Endothelial cell (in vitro differentiated cells): ENCODE data around the gene MEIG1. TPM values are rescaled to one million over a fixed set of nuclear protein-coding genes. Genes with fewer than 3 reads are reported as not detected.

Experiments
- DNase-seq: peaks from one replicate; pipeline ENCODE4 v3.0.0; 2021; ENCODE audit warnings: low spot score
- H3K27ac Mint-ChIP-seq: one replicate; pipeline ENCODE4 v1.8.0; 2021; ENCODE audit warnings: mixed read lengths, inconsistent platforms; ENCODE audit not compliant: unreplicated experiment
- H3K27me3 Mint-ChIP-seq: one replicate; pipeline ENCODE4 v1.8.0; 2021; ENCODE audit warnings: mild to moderate bottlenecking, moderate library complexity, mixed read lengths, inconsistent platforms; ENCODE audit not compliant: unreplicated experiment
- H3K36me3 Mint-ChIP-seq: one replicate; pipeline ENCODE4 v1.8.0; 2021; ENCODE audit warnings: mild to moderate bottlenecking, low read depth, mixed read lengths, inconsistent platforms; ENCODE audit not compliant: unreplicated experiment
- H3K4me1 Mint-ChIP-seq: one replicate; pipeline ENCODE4 v1.8.0; 2021; ENCODE audit warnings: mild to moderate bottlenecking, mixed read lengths, inconsistent platforms; ENCODE audit not compliant: unreplicated experiment
- H3K4me3 Mint-ChIP-seq: one replicate; pipeline ENCODE4 v1.8.0; 2021; ENCODE audit warnings: mild to moderate bottlenecking, mixed read lengths, inconsistent platforms; ENCODE audit not compliant: unreplicated experiment
- H3K9me3 Mint-ChIP-seq: one replicate; pipeline ENCODE4 v1.8.0; 2021; ENCODE audit warnings: mixed read lengths, inconsistent platforms; ENCODE audit not compliant: unreplicated experiment
- total RNA-seq: library from RNA; stranded (reverse); fragmentation: NEBNext Ultra II Directional; extraction: Animal tissue kit (Norgen Biotek cat#: 25700); gene quantifications from one replicate; pipeline ENCODE4 v1.2.1, GENCODE V29; 2021; ENCODE audit not compliant: unreplicated experiment
- TF ChIP-seq, protein P1 (sequence below): fragments of 200-600 bp; sonication (generic); IDR thresholded peaks from one replicate; pipeline ENCODE4 v1.5.0; 2021; ENCODE audit warnings: antibody characterized with exemption; ENCODE audit not compliant: unreplicated experiment

The MEIG1 gene
- total RNA-seq, 1 donor from 2014 or later = 0.80 TPM

DNA sequence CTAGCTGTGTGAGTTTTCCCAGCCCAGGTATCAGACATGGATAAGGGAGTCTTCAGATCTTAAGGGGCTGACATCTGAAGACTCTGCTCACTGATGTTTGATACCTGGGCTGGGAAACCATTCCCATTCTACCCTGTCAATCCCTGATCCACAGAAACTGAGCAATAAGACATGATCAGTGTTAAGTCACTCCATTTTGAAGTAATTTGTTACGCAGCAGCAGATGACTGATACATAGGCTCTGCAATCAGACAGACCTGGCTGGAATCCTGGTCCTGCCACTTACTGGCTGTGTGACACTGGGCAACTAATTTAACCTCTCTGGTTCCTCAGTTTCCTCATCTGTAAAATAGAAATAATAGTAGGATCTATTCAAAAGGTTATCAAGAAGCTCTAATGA lies 11.9 kb upstream of the MEIG1 start:
- peaks cover 10% of the 10 kb centered on the region for H3K4me1 Mint-ChIP-seq
- TF ChIP-seq, protein P1, sequence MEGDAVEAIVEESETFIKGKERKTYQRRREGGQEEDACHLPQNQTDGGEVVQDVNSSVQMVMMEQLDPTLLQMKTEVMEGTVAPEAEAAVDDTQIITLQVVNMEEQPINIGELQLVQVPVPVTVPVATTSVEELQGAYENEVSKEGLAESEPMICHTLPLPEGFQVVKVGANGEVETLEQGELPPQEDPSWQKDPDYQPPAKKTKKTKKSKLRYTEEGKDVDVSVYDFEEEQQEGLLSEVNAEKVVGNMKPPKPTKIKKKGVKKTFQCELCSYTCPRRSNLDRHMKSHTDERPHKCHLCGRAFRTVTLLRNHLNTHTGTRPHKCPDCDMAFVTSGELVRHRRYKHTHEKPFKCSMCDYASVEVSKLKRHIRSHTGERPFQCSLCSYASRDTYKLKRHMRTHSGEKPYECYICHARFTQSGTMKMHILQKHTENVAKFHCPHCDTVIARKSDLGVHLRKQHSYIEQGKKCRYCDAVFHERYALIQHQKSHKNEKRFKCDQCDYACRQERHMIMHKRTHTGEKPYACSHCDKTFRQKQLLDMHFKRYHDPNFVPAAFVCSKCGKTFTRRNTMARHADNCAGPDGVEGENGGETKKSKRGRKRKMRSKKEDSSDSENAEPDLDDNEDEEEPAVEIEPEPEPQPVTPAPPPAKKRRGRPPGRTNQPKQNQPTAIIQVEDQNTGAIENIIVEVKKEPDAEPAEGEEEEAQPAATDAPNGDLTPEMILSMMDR = no peak
- no peaks in the 10 kb centered on the region for H3K9me3 Mint-ChIP-seq
- peaks cover 6% of the 10 kb centered on the region for H3K36me3 Mint-ChIP-seq
- H3K27ac Mint-ChIP-seq = no peak overlapping the region
- DNase-seq = no peak
- H3K4me3 Mint-ChIP-seq = no peak overlapping the region
- H3K27me3 Mint-ChIP-seq = peaks cover 1% of the 10 kb centered on the region

DNA sequence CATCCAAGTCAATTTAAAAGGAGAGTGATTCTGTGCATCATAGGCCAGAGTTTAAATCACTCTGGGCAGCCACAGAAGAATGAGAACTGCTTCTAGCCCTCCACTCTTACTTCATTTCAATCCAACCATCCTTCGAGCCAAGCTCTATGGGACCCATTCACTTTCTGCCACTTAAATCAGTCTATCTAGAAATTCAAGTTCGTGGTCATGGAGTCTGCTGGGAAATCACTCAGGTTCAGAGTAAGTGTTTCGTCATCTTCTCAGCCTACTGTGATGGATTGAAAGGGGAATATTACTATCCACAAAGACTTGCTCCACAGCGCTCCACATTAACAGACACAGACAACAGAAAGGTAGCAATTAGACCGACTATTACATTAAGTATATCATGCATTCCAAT lies 9.9 kb upstream of the MEIG1 start:
- TF ChIP-seq, protein P1 = no peak
- no peak for DNase-seq
- Mint-ChIP-seq H3K9me3 (no peaks in the 10 kb centered on the region), H3K36me3 (peaks cover 6% of the 10 kb centered on the region), H3K4me1 (peaks cover 11% of the 10 kb centered on the region), H3K27me3 (peaks cover 1% of the 10 kb centered on the region), H3K27ac (no peak overlapping the region), H3K4me3 (no peak overlapping the region)

DNA sequence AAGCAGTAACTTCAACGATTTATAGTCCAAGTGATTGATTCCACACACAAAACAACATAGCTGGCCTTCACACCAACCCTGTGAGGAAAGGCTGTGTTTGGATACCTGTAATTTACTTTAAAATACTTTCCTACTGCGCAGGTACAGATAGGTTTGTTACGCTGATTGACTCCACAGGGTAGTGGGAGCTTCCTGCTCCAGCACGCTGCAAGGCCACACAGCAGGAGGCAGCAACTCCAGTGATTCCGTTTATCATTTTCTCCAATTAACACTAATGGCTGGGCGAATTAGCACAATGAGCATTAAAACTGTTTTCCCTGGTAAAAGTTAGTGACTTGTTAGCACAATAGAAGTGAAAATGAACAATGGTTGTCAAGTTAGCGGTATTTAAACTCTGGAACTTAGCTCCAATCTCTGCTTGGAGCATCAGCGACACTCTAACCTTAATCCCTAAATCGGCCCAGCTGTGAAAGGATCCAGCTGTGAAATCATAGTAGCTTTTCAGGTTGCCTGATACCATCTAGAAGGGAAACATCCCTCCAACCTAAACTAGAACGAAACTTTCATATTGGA lies 6.3 kb upstream of the MEIG1 start:
- peak; percentile 8 for DNase-seq
- H3K9me3 Mint-ChIP-seq = no peaks in the 10 kb centered on the region
- TF ChIP-seq, protein P1 = no peak
- H3K36me3 Mint-ChIP-seq = no peaks in the 10 kb centered on the region
- peaks cover 4% of the 10 kb centered on the region for H3K27me3 Mint-ChIP-seq
- peak overlapping the region; percentile 84 for H3K4me3 Mint-ChIP-seq
- no peak overlapping the region for H3K27ac Mint-ChIP-seq
- H3K4me1 Mint-ChIP-seq = peaks cover 21% of the 10 kb centered on the region

DNA sequence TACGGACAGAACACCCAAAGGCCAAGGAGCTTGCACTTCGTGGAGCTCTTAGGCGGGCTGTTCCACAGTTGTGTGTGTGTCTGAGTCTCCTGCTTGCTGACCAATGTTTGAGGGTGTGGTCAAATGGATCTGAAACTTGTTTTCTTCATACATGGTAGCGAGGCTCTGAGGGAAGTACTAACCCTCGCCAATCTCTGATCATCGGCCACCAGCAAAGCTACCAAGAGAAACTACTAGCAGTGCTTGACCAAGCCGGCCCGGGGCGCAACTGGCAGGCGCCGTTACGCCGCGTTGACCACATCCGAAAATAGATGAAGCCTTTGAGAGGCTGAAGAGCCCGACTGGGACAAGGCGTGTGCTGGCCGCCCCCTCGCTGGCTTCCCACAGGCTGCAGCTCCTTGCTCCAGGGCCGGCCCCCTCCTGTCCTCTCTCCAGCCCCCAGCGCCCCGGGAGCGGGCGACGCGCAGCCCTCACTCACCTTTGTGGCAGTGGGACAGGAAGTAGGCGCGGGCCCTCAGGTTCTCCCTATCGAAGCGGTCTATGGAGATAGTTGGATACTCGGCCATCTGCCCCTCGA lies 5.7 kb upstream of the MEIG1 start:
- peak; percentile 37 for DNase-seq
- Mint-ChIP-seq H3K4me1 (peaks cover 23% of the 10 kb centered on the region), H3K9me3 (no peaks in the 10 kb centered on the region), H3K4me3 (peak overlapping the region; percentile 84), H3K27me3 (peaks cover 7% of the 10 kb centered on the region), H3K36me3 (no peaks in the 10 kb centered on the region), H3K27ac (peak overlapping the region; percentile 67)
- TF ChIP-seq, protein P1 = no peak

DNA sequence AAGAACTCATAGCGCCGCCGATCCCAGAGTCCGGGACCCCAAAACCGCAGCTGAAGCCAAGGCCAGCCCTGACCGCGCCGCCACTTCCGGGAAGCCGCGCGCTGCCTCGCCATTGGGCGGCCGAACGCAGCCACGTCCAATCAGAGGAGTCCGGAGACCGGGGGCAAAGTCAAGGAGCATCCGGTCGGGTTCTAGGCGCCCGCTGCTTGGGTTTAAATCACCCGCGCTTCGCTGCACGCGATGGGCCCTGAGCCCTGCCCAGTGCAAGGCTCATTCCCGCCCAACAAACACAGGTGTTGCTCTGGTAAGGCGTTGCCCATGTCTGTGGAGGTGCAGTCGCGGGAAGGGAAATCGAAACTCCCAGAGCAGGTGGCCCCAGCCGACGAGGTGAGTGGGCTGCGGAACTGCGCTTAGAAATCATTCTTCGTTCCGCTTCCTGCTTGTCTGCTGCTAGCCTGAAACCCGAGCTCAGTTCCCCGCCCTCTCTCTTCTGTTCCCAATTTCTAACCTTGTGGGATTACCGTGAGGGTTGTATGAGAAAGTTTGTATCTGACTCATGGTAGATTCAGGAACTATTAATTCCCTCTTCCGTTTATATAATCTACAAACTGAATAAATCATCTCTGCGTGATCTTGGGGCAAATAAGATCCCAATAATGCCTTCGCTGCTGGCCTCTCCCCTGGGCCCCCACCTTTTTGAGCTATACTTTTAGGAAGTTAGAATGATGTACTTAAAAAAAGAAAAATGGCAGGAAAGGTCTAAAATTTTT lies 5.0 kb upstream of the MEIG1 start, which contains the start of gene DCLRE1C:
DCLRE1C (minus strand) TSS at position 96 of the 770 bp plus-strand sequence; CDS start at position 10, 86 bp downstream.
- TF ChIP-seq, protein P1 = no peak
- peaks cover 7% of the 10 kb centered on the region for H3K27me3 Mint-ChIP-seq
- peaks cover 23% of the 10 kb centered on the region for H3K4me1 Mint-ChIP-seq
- DNase-seq = peak; percentile 85
- H3K4me3 Mint-ChIP-seq = peak within 1 kb of the TSS; percentile 84
- H3K9me3 Mint-ChIP-seq = no peaks in the 10 kb centered on the region
- no peaks in the 10 kb centered on the region for H3K36me3 Mint-ChIP-seq
- peak within 1 kb of the TSS; percentile 76 for H3K27ac Mint-ChIP-seq
